HEK293 (cell line): Measurements from ENCODE around the gene MBLAC2.

Source experiments
- SCRT2 ChIP-seq: fragments of 450-650 bp; formaldehyde crosslinking; IDR thresholded peaks from 2 replicates; pipeline ENCODE4 v1.5.1; 2016; ENCODE audit warnings: missing biosample characterization, missing genetic modification characterization
- ZNF121 ChIP-seq: fragments of 450-650 bp; formaldehyde crosslinking; IDR thresholded peaks from 2 replicates; pipeline ENCODE4 v1.5.1; 2016; ENCODE audit warnings: missing biosample characterization, missing genetic modification characterization
- TF ChIP-seq, protein P1 (sequence below): fragments of 450-650 bp; formaldehyde crosslinking; IDR thresholded peaks from 2 replicates; pipeline ENCODE4 v1.5.1; 2016; ENCODE audit warnings: missing biosample characterization, missing genetic modification characterization

DNA sequence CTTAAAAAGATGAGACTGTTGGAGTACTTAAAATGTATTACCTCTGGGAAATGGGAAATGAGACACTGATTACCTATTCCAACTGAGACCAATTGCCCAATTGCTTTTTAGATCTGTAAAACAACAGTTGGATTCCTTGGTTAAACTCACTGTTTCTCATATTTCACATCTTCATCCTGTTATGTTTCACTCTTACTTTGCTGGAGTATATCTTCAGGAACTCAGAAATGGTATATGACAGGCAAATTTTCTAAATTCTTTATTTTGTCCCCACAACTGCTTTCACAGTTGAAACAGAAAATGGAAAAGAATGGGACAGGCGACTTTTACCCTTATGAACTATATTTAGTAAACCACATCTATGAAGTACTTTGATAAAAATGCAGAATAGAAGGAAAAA is 56.4 kb downstream of the MBLAC2 start:
- TF ChIP-seq, protein P1, sequence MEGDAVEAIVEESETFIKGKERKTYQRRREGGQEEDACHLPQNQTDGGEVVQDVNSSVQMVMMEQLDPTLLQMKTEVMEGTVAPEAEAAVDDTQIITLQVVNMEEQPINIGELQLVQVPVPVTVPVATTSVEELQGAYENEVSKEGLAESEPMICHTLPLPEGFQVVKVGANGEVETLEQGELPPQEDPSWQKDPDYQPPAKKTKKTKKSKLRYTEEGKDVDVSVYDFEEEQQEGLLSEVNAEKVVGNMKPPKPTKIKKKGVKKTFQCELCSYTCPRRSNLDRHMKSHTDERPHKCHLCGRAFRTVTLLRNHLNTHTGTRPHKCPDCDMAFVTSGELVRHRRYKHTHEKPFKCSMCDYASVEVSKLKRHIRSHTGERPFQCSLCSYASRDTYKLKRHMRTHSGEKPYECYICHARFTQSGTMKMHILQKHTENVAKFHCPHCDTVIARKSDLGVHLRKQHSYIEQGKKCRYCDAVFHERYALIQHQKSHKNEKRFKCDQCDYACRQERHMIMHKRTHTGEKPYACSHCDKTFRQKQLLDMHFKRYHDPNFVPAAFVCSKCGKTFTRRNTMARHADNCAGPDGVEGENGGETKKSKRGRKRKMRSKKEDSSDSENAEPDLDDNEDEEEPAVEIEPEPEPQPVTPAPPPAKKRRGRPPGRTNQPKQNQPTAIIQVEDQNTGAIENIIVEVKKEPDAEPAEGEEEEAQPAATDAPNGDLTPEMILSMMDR (tag by site-specific recombination), result no peak
- TF ChIP-seq SCRT2 (tag by site-specific recombination), result no peak
- TF ChIP-seq ZNF121 (tag by site-specific recombination), result no peak
